NCI-H1417 treated with DMSO at 0.1 percent for 48 hours (cell line): Measurements from ENCODE around the gene ZNF883.
"Not testable (repeated sequence)": the region's sequence is repeated elsewhere in the genome, so short reads cannot be mapped to it uniquely, and the experiment has no call there.

ENCODE experiments used
- DNase-seq: peaks from one replicate; lab custom pipeline; 2025; lab: John Stamatoyannopoulos, UW

ZNF883 gene

DNA sequence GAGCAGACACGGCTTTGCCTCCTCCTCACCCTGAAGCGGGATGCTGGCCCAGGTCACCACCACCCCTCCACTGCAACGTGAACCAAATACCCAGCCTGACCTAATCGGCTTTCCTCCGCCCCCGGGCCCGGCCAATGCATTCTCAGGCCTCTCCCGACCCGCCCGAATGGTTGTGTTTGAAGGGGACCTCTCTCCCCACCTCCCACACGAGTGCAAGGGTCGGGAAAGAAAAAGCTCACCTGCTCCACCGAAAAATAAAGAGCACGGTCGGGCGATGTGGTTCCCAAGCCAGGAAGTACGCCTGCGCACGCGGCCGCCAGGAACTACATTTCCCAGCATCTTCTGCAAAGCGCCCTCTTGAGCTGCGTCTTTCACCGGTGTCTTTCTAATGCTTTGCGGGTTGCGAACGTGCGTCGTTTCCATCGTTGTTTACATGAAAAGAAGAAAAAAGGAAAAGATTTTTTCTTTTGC lies at the start of gene ZNF883:
TSS of gene ZNF883 (minus strand) at position 282 of the 471 bp plus-strand sequence.
- DNase-seq: peak; percentile 58

DNA sequence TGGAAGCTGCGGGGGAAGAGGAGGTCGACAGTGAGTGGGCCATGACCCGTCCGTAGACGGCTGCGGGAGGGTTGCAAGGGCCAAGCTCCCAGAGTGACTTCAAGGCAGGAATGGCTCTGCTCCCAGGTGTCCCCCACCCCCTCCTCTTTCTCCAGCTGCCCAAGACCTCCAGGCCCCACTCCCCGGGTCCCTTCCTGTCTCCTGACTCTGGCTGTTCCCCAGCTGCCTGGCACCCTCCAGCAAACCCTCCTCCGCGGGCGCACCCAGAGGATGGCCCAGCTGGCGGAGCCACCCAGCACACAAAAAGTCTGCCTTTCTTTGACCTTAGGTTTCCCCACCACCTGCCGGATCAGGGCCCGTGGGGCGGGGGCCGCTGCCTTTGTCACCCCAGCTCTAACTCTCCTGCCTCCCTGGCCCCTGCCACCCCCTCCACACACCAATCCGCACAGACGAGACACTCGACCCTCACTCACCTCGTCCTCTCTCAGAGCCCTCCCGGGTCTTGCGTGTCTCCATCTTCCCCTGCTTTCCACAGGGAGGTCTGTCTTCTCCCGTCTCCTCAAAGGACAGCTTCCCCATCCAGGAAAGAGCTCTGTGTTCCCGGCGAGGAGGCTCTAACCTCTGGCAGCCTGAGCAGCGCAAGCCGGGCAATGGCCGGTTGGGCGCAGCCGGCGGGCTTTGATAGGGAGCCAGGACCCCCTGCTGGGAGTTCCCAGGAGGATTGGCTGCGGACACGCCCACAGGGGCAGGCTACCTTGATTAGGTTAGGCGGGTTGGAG lies 49.3 kb upstream of the ZNF883 start:
- DNase-seq: not testable (repeated sequence)

DNA sequence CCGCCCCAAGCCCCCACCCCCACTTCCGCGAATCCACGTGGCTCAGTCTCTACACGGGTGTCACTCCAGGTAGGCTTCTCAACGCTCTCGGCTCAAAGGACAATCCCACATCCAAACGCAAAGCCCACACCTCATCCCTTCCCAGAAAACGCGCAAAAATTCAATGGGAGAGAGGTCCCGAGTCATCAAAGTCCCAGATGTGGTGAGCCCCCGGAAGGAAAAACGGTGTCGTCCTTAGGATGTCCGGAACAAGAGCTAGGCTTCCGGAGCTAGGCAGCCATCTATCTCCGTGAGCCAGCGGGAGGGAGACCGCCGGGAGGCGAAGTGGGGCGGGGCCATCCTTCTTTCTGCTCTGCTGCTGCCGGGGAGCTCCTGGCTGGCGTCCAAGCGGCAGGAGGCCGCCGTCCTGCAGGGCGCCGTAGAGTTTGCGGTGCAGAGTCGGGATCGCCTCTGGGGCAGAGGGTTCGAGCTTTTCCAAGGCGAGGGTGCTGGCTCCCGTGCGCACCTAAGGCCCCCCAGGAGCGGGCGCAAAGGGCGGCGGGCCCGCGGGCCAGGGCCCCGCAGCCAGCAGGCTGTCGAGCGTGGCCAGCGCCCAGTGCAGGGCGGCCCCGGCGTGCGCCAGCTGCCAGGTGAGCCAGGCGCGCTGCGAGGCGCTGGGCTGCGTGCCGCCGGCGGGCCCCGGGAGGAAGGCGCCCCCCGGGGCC lies 47.7 kb upstream of the ZNF883 start:
- not testable (repeated sequence) for DNase-seq

DNA sequence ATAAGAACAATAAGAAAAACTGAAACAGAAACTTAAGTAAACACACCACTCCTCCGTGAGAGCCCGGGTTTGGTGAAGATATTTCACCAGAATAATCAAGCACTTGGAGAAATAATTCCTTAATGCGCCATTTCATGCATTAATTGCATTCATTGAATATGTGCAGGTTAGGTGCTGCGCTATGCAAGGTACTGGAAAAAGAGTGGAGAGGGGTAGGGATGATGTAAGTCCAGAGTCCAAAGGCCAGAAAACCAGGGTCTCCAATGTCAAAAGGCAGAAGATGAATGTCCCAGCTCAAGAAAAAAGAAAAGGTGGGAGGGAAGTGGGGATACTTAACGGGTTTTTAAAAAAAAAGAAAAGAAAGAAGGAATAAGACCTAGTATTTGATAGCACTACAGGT lies 45.2 kb upstream of the ZNF883 start:
- DNase-seq: no peak

DNA sequence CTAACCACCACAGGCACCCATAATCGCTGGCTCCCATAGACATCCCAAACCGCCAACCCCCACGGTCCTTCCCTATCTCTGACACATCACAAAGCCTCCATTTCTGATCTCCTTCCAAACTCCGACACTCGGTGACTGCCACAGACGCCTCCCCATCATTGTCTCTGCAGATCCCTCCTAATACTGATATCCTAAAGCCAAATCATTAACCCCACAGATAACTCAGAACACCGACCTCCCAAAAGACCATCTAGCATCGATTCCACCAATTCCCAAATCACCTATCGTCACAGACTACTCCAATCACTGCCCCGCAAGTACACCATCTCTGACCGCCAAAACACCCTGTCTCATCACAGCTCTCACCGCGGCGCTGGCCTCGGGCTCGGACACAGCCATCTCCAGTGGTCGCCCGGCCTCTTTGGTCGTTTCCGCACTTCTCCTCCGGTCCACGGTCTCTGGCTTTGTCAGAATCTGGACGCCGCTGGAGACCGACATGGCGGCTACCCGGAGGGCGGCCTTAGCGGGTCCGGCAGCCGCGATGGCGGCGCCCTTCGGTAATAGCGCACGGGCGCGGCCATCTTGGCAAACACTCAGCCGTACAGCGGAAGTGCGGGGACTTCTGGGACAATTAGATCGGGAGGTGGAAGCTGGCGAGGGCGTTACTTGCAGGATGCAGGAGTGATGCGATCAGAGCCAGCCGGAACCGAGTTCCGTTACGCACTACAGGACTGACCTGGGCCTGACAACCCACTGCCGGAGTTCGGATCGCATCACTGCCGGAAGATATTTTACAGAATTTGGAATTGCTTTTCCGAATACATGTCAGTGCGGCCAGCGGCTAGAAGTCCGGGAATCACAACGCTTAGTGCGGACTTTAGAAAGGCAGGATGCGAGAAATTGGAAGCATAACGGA lies 44.5 kb upstream of the ZNF883 start, which contains the start of gene ZFP37:
TSS of gene ZFP37 (minus strand) at position 534 of the 916 bp plus-strand sequence. CDS start at position 498, 36 bp downstream.
- DNase-seq: peak; percentile 90

DNA sequence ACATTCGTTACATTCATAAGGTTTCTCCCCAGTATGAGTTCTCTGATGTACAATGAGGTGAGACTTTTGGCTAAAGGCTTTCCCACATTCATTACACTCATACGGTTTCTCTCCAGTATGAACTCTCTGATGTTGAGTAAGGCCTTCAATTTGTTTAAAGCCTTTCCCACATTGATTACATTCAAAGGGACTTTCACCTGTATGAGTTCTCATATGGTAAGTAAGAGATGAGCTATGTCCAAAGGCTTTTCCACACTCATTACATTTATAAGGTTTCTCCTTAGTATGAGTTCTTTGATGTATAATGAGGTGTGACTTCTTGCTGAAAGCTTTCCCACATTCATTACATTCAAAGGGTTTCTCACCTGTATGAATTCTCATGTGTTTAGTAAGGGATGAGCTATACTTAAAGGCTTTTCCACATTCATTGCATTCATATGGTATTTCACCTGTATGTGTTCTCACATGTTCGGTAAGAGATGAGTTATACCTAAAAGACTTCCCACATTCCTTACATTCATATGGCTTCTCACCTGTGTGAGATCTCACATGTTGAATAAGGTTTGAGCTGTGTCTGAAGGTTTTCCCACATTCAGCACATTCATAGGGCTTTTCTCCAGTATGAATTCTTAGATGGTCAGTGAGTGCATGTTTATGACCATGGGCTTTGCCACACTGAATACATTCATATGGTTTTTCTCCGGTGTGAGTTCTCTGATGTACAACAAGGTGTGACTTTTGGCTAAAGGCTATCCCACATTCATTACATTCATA lies 31.1 kb upstream of the ZNF883 start:
- DNase-seq: no peak

DNA sequence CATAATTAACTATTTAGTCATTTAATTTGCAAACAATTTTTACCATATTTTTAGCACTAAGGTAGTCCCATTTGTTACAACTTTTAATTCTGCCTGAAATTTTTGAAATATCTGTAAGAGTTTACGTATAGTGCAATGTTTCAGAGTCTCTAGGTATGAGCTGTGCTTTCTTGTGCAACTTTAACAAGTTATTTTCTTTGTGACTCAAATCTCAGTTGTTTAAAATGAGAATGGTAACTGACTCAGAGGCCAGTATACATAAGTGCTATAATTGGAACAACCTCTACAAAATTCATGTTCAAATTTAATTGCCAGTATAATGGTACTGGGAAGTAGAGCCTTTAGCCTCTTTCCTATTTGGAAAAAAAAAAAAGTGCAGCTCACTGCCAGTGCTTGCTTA lies 14.2 kb upstream of the ZNF883 start:
- DNase-seq: no peak

DNA sequence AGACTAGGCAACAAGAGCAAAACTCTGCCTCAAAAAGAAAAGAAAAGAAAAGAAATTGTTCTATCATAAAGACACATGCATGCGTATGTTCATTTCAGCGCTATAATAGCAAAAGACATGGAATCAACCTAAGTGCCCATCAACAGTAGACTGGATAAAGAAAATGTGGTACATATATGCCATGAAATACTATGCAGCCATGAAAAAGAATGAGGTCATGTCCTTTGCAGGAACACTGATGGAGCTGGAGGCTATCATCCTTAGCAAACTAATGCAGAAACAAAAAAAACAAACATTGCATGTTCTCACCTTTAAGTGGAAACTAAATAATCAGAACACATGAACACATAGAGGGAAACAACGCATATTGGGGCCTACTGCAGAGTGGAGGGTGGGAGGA lies 6.3 kb upstream of the ZNF883 start:
- DNase-seq: no peak

DNA sequence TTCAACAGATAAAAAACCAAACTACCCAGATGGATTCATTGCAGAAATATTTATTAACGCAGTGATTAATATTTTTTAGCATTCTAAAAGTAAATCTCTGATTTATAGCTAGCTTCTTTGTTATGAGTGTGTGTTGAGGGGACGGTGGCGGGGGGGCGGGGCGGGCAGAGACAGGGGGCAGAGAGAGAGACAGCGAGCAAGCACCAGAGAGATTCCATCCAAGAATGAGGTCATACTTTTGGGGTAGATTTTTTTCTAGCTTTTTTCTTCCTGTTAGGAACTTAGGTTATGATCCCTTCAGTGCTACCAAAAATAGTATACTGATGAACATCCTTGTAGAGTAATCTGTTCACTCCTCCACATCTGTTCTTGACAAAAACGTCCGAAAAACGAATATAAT lies 500 bp upstream of the ZNF883 start:
- no peak for DNase-seq

DNA sequence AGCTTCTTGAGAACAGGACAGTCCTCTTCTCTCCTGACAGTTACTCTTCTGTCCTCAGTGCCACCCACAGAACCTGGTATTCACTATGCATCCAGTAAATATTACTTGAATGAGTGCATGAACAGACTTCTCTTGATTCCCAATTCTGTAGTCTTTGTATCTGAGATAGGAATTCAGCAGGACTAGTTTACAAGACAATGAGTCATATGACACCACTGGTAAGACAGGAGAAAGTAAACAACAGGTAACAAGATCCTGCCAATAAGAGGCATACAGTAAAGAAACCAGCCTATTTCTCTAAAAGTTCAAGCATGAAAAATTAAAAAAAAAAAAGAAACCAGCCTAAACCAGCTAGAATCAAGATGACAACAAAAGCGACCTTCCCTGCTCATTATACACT lies 6.2 kb downstream of the ZNF883 start:
- no peak for DNase-seq

DNA sequence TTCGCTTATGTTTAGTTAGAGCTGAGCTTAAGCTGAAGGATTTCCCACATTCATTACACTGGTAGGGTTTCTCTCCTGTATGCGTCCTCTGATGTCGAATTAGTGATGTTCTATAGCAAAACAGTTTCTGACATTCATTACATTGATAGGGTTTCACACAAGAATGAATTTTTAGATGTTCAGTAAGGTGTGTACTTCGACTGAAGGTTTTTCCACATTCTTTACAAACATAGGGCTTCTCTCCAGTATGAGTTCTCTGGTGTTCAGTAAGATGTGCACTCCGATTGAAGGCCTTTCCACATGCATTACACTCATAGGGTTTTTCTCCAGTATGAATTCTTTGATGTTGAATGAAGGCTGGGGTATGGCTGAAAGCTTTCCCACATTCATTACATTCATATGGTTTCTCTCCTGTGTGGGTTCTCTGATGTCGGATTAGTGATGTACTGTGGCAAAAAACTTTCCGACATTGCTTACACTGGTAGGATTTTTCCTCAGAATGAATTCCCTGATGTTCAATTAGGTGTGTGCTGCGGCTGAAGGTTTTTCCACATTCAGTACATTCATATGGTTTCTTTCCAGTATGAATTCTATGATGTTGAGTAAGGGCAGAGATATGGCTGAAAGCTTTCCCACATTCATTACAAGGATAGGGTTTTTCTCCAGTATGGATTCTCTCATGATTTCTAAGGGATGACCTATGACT lies 14.6 kb downstream of the ZNF883 start:
- DNase-seq: no peak

DNA sequence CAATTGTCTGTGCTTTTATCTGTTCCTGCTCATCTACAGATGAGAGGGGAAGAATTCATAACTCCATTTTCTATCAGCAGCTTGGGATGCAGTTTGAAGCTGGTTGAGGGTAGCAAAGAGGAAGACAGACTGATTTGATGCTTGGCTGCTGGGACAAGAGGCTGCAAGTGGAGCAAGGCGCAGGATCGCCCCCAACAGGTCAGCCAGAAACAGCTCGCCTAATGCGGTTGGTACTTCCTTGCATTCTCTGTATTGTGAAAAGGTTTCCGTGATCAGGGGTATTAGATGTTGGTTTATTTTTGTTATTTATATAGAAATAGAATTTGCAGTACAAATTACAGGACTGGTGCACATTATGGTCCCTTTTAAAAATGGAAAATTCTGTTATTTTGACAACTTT lies 40.6 kb downstream of the ZNF883 start:
- DNase-seq: no peak

DNA sequence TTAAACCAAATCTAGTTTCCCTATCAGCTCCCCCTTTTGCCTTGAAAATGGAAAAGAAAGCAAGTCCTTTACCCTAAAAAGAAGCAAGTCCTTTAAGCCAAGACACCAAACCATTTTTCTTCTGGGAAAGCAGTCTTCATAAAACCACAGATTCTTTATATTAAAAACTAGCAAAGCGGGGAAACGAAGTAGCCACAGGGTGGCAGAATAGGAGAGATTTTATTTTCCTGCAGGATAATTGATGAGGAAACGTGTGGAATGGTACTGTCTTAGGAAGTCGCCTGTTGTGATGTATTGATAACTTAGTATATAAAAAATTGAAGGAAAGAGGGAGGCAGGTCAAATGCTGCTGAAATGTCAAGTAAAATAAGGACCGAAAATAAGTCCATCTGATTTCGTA lies 41.1 kb downstream of the ZNF883 start:
- no peak for DNase-seq

DNA sequence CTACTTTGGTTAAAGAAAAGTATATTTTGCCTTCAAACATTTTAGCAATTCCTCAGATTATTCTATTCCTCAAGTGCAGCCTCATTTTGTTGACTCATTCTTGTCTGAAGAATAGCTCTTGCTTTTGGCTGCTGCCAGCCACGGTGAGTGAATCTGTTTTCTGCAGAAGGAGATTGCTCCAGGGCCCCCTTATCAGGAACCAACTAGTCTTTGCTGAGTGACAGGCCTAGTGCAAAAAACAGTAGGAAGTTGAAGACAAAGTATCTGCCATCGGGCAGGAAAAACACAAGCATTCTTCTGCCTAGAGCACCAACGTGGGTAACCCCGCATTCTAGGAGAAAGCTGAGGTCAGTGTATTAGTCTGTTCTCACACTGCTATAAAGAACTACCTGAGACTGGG lies 42.3 kb downstream of the ZNF883 start:
- no peak for DNase-seq

DNA sequence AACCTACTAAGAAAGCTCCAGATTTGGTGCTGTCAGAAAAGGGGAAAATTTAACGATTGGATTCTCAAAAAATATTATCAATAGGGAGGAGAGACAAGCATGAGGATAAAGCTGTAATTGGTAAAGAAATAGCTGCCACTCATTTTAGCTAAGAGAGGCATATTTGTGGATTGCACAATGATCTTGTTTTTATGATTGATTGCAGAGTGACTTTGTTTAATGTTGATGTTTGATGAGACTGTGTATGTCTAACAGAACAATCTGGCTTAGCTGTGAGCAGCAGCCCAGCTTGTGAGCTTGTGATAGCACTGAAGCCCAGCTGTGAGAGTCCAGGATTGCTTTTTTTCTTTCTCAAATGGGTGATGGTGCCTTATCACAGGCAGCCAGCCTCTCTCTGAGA lies 56.4 kb downstream of the ZNF883 start:
- no peak for DNase-seq

DNA sequence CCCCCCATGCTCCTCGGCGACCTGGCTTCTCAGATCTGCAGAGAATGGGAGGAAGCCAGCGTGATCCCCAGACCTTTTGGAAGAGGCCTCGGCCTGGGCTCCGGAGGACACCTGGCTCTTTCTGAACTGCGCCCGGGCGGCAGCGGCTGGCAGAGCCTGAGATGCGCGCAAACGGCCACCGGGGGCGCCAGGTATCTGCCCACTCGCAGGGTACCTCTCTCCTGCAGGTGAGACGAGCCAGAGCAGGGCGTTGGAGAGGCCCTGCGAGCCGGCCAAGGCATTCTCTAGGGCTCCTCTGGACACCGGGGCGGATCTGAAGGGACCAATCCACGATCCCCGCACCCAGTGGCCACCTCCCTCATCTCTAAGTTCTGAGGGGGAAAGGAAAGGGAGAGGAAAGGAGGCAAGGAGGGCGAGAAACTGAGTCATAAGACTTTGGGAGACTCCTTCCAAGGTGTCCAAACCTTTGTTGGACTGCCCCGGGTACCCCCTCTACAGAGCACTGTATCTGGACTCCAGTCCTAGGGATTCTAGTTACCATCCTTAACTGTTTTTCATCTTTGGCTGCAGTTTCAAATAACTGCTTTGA lies 66.3 kb downstream of the ZNF883 start:
- DNase-seq: no peak

DNA sequence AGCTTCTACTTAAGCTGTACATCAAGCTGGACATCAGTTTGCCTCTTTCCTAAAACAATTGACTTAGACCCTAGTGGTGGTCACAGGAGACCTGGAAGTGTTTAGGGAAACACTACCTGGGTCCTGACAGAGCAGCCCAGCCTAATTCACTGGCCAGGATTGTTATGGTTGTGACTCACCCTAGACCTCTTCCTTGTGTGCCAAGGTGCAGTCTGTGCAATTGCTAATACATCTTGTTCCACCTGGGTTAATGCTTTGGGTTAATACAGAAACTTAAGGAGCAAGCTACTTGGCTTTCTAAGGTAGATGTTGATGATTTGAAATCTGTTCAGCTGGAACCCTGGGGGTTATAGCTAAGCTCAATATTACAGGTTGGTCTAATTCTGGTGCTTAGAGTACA lies 72.6 kb downstream of the ZNF883 start:
- DNase-seq: no peak

DNA sequence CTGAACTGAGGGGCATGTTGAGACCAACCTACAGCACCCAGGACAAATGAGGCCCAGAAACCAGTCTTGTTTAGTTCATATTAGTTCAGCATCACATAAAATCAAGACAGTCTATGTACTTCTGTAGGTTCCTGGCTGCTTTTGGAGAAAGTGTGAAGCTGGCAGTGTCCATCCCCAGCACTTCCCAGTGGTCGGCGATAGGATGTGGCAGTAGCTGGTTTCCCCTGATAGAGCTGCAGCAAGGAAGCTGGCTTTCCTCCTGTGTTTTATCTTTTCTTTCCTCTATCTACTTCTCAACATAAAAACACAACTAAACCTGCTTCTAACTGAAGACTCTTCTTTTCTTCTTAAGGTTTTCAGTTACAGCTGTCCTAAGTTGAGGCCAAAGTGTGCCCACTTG lies 78.3 kb downstream of the ZNF883 start:
- no peak for DNase-seq

DNA sequence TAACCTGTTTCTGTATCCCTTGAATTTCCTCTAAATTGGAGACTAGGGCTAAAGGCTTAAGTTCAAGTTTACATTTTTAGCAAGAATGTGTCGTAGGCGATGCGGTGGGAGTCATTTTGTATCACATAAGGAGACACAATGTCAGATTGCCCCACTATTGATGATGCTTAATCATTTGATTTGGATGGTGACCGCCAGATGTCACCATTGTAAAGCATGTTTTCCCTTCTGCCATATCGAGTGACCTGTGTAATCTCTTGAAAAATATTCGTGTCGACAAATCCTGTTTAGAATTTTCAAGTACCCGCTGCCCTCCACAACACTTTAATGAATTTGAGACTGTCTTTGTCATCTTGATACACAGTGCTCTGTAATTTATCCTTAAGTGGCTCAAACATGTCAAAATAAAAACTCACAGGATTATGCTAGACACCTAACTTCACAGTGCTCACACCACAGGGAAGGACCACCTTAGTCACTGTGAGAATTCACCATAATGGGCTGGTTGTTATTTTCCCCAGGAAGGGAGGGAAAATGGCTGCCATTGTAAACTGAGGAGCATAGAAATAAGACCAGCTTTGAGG lies 86.8 kb downstream of the ZNF883 start:
- peak; percentile 40 for DNase-seq

DNA sequence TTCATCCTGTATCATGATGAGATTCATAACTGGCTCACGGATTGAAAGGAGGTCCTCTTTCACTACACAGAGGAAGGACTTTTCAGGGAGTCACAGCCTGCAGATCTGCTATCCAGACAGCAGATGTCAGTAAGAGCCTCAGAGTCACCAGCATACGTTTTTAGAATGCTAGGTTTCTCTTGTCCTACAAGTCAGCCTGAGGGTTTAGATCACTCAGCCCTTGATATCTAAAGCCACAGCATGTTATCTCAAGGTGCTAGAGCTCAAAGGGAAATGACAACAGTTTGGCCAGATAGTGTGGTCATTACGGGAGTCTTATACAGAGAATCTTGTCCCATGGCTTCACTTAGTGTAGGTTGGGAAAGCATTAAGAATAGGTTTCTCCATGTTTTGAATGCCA lies 90.4 kb downstream of the ZNF883 start:
- DNase-seq: no peak
